ENCODE measurements around the gene ACR. TPM values are rescaled to one million over a fixed set of nuclear protein-coding genes. Genes with fewer than 3 reads are reported as not detected.

Gene ACR
- not detected in 2 replicates for total RNA-seq

- no peak within 1 kb of the TSS for H3K4me3 Mint-ChIP-seq
- H3K27ac Mint-ChIP-seq: no peak within 1 kb of the TSS
- intact Hi-C loops (cut with micrococcal nuclease): no loop called here
- ATAC-seq (ENCODE audit: low read depth): no peak
- ChIA-PET CTCF (no interaction called here), POLR2A (no interaction called here)
- no peaks in the 10 kb centered on the region for H3K4me1 Mint-ChIP-seq
- no peak for DNase-seq
- peaks cover 17% of the 10 kb centered on the region for H3K27me3 Mint-ChIP-seq
- no peaks in the 10 kb centered on the region for H3K9me3 Mint-ChIP-seq
- no peak for TF ChIP-seq CTCF (IDR thresholded peaks at IDR 0.05)
- H3K36me3 Mint-ChIP-seq (ENCODE audit: low read depth): no peaks in the 10 kb centered on the region
These were observed at the start of gene ACR for GRCh38 chr22:50737728-50738648. Gene ACR, plus strand, starts transcription at chr22:50738204. Its CDS starts 32 bp downstream, at chr22:50738236.

GRCh38 chr22:50688448-50688847 lies 49.6 kb upstream of the ACR start:
- no peaks in the 10 kb centered on the region for H3K36me3 Mint-ChIP-seq (ENCODE audit: low read depth)
- H3K4me1 Mint-ChIP-seq: peaks cover 4% of the 10 kb centered on the region
- H3K27ac Mint-ChIP-seq: no peak overlapping the region
- ATAC-seq (ENCODE audit: low read depth) (no peak), DNase-seq (no peak)
- TF ChIP-seq CTCF (IDR thresholded peaks at IDR 0.05): no peak
- H3K9me3 Mint-ChIP-seq: peaks cover 7% of the 10 kb centered on the region
- peaks cover under 1% of the 10 kb centered on the region for H3K27me3 Mint-ChIP-seq
- H3K4me3 Mint-ChIP-seq: no peak overlapping the region
- intact Hi-C loops (cut with micrococcal nuclease): no loop called here
- ChIA-PET CTCF (no interaction called here), POLR2A (no interaction called here)

- DNase-seq (no peak), ATAC-seq (ENCODE audit: low read depth) (no peak)
- H3K4me3 Mint-ChIP-seq: no peak overlapping the region
- H3K27me3 Mint-ChIP-seq: peaks cover 5% of the 10 kb centered on the region
- POLR2A ChIA-PET: no interaction called here
- H3K36me3 Mint-ChIP-seq (ENCODE audit: low read depth): no peaks in the 10 kb centered on the region
- no peak overlapping the region for H3K27ac Mint-ChIP-seq
- H3K9me3 Mint-ChIP-seq: peaks cover 7% of the 10 kb centered on the region
- peaks cover 4% of the 10 kb centered on the region for H3K4me1 Mint-ChIP-seq
- intact Hi-C loops (cut with micrococcal nuclease): loop anchor here (1.0 kb wide), 1 partner anchor 439 kb away; no protein-coding TSS in a partner anchor
- no peak for TF ChIP-seq CTCF (IDR thresholded peaks at IDR 0.05)
- CTCF ChIA-PET: interaction anchor here (1.2 kb wide), 1 partner anchor 451 kb away, joined by 3 read pairs; no protein-coding TSS in a partner anchor
These were observed 46.5 kb upstream of the ACR start for GRCh38 chr22:50691521-50691920.

- Mint-ChIP-seq H3K4me3 (no peak overlapping the region), H3K9me3 (peaks cover 7% of the 10 kb centered on the region)
These were observed 44.5 kb upstream of the ACR start for GRCh38 chr22:50693462-50693861.

More at GRCh38 chr22:50693462-50693861, 44.5 kb upstream of the ACR start:
- no peak for TF ChIP-seq CTCF (IDR thresholded peaks at IDR 0.05)
- intact Hi-C loops (cut with micrococcal nuclease): no loop called here
- POLR2A ChIA-PET: no interaction called here
- DNase-seq: no peak
- Mint-ChIP-seq H3K4me1 (no peaks in the 10 kb centered on the region), H3K27me3 (peaks cover 5% of the 10 kb centered on the region), H3K27ac (no peak overlapping the region), H3K36me3 (ENCODE audit: low read depth) (no peaks in the 10 kb centered on the region)
- no peak for ATAC-seq (ENCODE audit: low read depth)
- CTCF ChIA-PET: no interaction called here
